ENCODE results near the gene EEFSEC.

The EEFSEC gene

DNA sequence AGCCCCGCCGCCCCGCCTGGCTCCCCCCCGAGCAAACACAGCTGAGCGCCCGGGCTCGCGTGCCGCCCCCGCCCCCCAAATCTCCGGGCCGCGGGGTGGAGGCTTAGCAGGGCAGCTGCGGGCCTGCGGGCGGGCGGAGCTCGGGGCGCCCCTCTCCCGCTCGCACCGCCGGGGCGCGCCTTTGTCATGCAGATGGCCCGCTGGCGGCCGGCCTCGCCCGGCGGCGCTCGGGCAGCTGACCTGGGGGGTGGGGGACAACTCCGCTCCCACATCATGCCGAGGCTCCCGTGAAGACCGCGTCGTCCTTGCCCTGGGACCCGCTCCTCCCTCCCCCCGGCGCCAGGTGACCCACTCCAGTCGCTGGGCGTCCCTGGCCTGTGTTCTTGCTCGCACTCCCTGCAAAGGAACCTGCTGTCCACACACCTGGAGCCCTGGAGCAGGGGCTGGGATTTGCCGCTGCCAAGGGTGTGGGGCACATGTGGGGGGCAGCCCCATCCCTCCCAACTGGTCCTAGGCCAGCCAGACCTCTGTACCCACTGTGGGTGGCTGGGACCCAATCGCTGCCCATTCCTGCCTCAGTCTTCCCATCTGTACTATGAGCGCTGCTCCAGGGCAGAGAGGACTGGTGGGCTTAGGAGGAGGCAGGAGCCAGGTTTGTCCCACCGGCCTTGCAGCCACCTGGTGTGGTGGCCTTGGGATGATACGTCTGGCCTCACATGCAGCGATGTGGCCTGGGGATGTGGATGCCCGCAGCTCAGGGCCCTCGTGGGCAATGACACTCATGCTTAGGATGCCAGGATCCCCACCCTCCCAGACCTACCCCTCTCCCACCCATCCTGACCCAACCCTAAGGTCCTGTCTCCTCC, 279.9 kb downstream of the EEFSEC start:
- no peak for DNase-seq

DNA sequence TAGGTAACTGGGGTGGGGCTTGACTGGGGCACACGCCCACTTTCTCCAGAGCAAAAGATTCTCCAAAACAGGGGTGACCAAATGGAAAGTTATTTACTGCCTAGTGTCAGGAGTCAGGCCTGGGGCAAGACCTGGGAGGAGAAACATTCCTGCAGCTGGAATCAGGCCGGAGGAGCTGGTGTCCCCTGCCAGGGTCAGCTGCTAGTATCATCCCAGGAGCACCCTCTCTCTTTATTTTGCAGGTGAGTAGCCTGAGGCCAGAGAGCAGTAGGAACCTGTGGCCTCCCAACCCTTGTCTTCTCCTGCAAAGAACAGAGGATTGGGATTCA, 280.5 kb downstream of the EEFSEC start:
- no peak for DNase-seq

- DNase-seq, result no peak
Measured at GRCh38 chr3:128434524-128434923, 281.2 kb downstream of the EEFSEC start.

DNA sequence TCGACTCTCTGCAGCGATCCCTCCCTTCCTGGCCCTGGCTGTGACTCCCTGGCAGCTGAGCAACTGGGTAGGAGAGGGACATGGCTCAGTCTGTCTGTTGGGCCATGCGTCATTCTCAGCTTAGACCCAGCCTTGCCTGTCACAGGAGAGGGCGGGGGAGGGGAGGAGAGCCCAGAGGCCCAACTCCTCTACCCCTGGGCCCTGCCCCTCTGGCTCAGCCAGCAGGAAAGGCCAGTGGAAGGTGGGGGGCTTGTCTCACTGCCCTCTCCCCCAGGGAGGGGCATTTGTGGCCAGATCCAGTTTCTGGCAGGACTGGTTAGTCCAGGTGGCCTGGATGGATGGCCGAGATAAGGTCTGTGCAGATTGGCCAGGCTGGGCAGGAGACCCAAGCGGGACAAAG, 281.8 kb downstream of the EEFSEC start:
- DNase-seq, result no peak

GRCh38 chr3:128435561-128435960, 282.3 kb downstream of the EEFSEC start:
- no peak for DNase-seq

GRCh38 chr3:128436214-128436613, 282.9 kb downstream of the EEFSEC start:
- DNase-seq, result no peak

DNA sequence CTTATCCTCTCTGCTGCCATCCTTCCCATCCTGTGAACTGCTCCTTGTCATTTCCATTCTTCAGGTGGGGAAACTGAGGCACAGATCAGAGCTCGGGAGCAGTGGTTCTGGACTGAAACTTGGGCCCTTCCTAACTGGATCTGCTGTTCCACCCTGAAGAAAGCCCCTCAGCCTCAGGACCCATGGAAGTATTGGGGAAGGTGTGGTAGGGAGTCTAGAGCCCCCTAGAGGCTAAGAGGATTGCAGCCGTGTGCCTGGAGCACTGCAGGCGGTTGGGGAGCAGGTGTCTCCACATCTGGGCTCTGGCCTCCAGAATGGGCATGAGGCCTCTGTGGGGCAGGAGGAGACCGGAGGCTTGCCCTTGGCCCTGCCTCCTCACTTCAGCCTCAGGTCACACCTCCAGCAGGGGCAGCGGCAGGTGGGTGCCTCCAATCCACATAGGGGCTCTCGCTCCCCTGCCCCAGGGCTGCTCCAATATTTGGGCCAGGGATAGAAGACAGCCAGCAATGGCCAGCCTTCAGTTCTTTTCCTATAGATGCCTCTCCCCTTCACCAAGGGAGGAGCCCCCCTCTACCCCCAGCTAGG, 285.3 kb downstream of the EEFSEC start:
- DNase-seq, result no peak

GRCh38 chr3:128439226-128439625, 285.9 kb downstream of the EEFSEC start:
- no peak for DNase-seq

DNA sequence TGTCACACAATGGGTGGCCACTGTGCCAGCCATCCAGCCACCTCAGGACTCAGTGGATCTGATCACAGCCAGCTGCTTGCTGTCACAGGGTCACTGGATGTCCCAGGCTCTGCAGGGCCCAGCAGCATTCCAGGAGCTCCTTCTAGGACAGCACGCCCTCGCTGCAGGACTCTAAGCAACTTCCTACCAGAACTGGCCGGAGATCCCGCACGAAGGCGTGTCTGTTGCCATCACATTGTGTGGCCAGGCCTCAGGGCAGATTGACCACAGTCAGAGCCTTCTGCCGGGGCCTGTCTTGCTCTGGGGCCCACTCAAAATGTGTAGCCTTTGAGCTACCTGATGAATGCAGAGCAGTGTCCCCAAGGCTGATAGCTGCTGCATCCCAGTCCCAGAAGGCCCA, 288.8 kb downstream of the EEFSEC start:
- DNase-seq, result no peak

- DNase-seq, result no peak
Measured at GRCh38 chr3:128442949-128443348, 289.7 kb downstream of the EEFSEC start.

GRCh38 chr3:128443771-128444170, 290.5 kb downstream of the EEFSEC start:
- DNase-seq, result no peak

DNA sequence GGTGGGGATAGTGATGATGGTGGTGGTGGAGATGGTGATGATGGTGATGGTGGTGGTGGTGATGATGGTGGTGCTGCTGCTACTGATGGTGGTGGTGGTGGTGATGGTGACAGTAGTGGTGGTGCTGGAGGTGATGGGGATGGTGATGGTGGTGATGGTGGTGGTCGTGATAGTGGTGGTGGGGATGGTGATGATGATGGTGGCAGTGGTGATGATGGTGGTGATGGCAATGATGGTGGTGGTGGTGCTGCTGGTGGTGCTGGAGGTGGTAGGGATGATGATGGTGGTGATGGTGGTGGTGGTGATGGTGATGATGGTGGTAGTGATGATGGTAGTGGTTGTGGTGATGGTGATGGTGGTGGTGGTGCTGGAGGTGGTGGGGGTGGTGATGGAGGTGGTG, 292.1 kb downstream of the EEFSEC start:
- no peak for DNase-seq

DNA sequence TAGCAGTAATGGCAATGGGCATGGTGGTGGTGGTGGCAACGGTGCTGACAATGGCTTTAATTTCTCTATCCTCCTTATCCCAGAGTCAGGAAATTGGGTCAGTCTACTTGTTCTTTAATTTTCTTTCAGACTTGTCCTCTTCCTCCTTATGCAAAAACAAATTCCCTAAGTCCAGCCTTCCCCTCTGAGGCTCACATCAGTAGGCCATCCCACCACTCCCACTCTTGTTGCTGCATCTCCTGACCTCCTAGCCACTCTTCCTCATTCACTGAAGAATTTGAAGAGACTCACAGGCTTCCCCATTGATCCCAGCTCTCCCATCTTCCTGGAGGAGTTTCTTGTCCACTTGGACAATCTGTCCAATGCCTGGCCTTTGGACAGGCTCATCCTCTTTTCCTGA, 293.5 kb downstream of the EEFSEC start:
- DNase-seq, result no peak

DNA sequence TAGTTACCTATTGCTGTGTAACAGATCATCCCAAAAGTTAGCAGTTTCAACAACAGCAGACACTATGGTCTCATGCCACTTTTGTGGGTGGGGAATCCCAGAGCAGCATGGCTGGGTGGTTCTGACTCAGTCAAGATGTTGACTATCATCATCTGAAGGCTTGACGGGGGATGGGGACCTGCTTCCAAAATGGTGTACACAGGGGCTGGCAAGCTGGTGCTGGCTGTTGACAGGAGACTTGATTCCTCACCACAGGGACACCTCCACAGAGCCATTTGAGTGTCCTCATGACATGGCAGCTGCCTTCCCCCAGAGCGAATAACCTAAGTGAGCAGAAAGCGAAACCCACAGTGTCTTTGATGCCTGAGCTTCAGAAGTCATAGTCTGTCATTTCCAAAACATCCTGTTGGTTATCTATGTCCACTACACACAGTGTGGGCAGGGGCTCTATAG, 294.3 kb downstream of the EEFSEC start:
- DNase-seq, result no peak

DNA sequence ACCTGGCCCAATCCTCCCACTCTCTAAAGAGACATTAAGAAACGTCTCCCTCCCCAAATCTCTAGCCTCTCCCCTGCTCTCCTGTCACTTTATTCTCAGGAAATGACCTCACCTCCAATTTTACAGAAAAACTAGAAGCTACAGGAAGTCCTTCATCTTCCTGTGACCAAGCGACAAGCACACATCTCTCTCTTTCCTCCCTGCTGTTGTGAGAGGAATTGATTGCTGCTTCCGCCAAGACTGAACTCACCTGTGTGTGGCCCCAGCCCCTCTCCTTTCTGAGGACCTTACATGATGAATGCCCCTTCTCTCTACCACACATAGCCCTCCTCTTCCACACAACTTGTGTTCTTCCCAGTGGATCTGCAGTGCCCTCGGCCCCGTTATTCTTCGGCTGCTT, 295.2 kb downstream of the EEFSEC start:
- DNase-seq, result no peak

GRCh38 chr3:128449111-128449638, 295.9 kb downstream of the EEFSEC start:
- DNase-seq, result no peak

GRCh38 chr3:128452120-128452519, 298.8 kb downstream of the EEFSEC start:
- DNase-seq, result no peak

GRCh38 chr3:128452678-128453275, 299.5 kb downstream of the EEFSEC start:
- no peak for DNase-seq

- no peak for DNase-seq
Measured at GRCh38 chr3:128453501-128454309, 300.4 kb downstream of the EEFSEC start.

DNA sequence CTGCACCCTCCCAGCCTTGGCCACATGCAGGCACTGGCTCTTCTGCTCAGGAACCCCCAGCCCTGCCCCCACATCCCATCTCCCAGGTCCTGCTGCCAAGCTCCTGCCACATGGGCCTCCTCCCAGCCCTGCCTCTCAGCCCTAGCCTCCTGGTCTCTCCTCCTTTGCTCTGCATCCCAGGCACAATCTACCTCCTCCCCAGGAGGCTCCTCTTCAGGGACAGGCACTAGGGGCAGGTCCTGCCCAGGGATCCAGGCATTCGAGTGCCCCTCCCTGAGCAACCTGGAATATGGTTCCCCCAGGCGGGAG, 301.0 kb downstream of the EEFSEC start:
- no peak for DNase-seq

DNA sequence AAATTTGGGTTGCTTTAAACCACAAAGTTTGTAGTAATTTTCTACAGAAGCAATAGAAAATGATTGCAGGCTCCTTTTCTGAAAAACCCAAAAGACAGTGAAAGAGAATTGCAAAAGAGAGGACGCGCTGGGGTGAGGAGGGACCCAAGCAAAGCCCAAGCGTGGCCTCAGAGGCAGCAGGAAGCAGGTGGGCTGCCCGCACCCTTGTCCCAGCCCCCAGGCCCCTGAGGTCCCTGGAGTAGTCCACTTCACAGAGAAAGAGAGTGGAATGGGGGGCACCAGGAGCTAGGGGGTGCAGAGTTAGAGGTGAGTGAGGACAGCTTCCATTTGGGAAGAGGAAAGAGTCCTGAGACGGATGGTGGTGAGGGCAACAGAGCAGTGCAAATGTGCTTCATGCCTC, 301.8 kb downstream of the EEFSEC start:
- no peak for DNase-seq

GRCh38 chr3:128455786-128456748, 302.8 kb downstream of the EEFSEC start:
- peak; percentile 11 for DNase-seq

Data from DMS 273 treated with DMSO at 0.1 percent for 48 hours (cell line).